HG02973 (cell line): ENCODE data around the gene ODAD3.
"Not testable (repeated sequence)": the region's sequence is repeated elsewhere in the genome, so short reads cannot be mapped to it uniquely, and the experiment has no call there.

Source experiments
- ATAC-seq: cut with Tn5 transposase; IDR thresholded peaks from one replicate; pipeline ENCODE4 v1.9.1; 2021; ENCODE audit warnings: moderate library complexity; ENCODE audit not compliant: unreplicated experiment

Gene ODAD3

GRCh38 chr19:11445141-11445540 is 10.2 kb upstream of the ODAD3 start:
- no peak for ATAC-seq

- no peak for ATAC-seq
Observed at GRCh38 chr19:11444059-11444458, 9.1 kb upstream of the ODAD3 start.

GRCh38 chr19:11437955-11438354 is 3.0 kb upstream of the ODAD3 start:
- no peak for ATAC-seq

- ATAC-seq, result no peak
Observed at GRCh38 chr19:11435833-11436313, 952 bp upstream of the ODAD3 start.

GRCh38 chr19:11434703-11435056 is 241 bp downstream of the ODAD3 start:
- peak; percentile 6 for ATAC-seq

GRCh38 chr19:11433526-11433925 is 1.4 kb downstream of the ODAD3 start:
- not testable (repeated sequence) for ATAC-seq

GRCh38 chr19:11426656-11427055 is 8.3 kb downstream of the ODAD3 start:
- ATAC-seq, result no peak

GRCh38 chr19:11425719-11426457 is 9.0 kb downstream of the ODAD3 start:
- no peak for ATAC-seq

GRCh38 chr19:11423791-11424181 is 11.1 kb downstream of the ODAD3 start:
- ATAC-seq, result no peak

GRCh38 chr19:11423164-11423790 is 11.6 kb downstream of the ODAD3 start:
- ATAC-seq, result no peak

GRCh38 chr19:11422163-11423065 is 12.5 kb downstream of the ODAD3 start:
- ATAC-seq, result no peak

GRCh38 chr19:11421371-11422098 is 13.4 kb downstream of the ODAD3 start:
- no peak for ATAC-seq

GRCh38 chr19:11420429-11421370 is 14.2 kb downstream of the ODAD3 start:
- no peak for ATAC-seq

- ATAC-seq, result no peak
Observed at GRCh38 chr19:11418549-11419506, 16.1 kb downstream of the ODAD3 start, which contains the start of gene RGL3. TSS of gene RGL3 (minus strand) at chr19:11419314. CDS start at chr19:11419278, 36 bp downstream.

- ATAC-seq, result no peak
Observed at GRCh38 chr19:11418094-11418548, 16.8 kb downstream of the ODAD3 start.

- no peak for ATAC-seq
Observed at GRCh38 chr19:11416346-11417052, 18.4 kb downstream of the ODAD3 start.

- no peak for ATAC-seq
Observed at GRCh38 chr19:11414544-11414943, 20.4 kb downstream of the ODAD3 start.

GRCh38 chr19:11410682-11411081 is 24.2 kb downstream of the ODAD3 start:
- no peak for ATAC-seq
